Fibroblast of skin of back (primary cell): ENCODE data around the gene TRPM3.
"Not testable (repeated sequence)": the region's sequence is repeated elsewhere in the genome, so short reads cannot be mapped to it uniquely, and the experiment has no call there.

Source experiments
- DNase-seq: peaks from one replicate; pipeline ENCODE4 v3.0.0-alpha.2; 2013

Gene TRPM3

GRCh38 chr9:70995511-70995910 lies 125.9 kb downstream of the TRPM3 start:
- peak; percentile 9 for DNase-seq

GRCh38 chr9:70994582-70994981 lies 126.8 kb downstream of the TRPM3 start:
- no peak for DNase-seq

- no peak for DNase-seq
Measured at GRCh38 chr9:70988551-70988950, 132.9 kb downstream of the TRPM3 start.

GRCh38 chr9:70987986-70988385 lies 133.4 kb downstream of the TRPM3 start:
- DNase-seq = peak; percentile 58

GRCh38 chr9:70986984-70987383 lies 134.4 kb downstream of the TRPM3 start:
- no peak for DNase-seq

- no peak for DNase-seq
Measured at GRCh38 chr9:70983723-70984295, 137.6 kb downstream of the TRPM3 start.

GRCh38 chr9:70981312-70981711 lies 140.1 kb downstream of the TRPM3 start:
- DNase-seq = no peak

GRCh38 chr9:70979966-70980365 lies 141.5 kb downstream of the TRPM3 start:
- no peak for DNase-seq

- DNase-seq = no peak
Measured at GRCh38 chr9:70978085-70978484, 143.3 kb downstream of the TRPM3 start.

- DNase-seq = no peak
Measured at GRCh38 chr9:70975821-70976220, 145.6 kb downstream of the TRPM3 start.

- no peak for DNase-seq
Measured at GRCh38 chr9:70971723-70972122, 149.7 kb downstream of the TRPM3 start.

GRCh38 chr9:70966380-70966779 lies 155.0 kb downstream of the TRPM3 start:
- DNase-seq = not testable (repeated sequence)

- DNase-seq = no peak
Measured at GRCh38 chr9:70964861-70965260, 156.6 kb downstream of the TRPM3 start.

GRCh38 chr9:70963554-70963953 lies 157.9 kb downstream of the TRPM3 start:
- DNase-seq = no peak

- DNase-seq = no peak
Measured at GRCh38 chr9:70962761-70963440, 158.5 kb downstream of the TRPM3 start.

- DNase-seq = no peak
Measured at GRCh38 chr9:70959366-70959765, 162.1 kb downstream of the TRPM3 start.

GRCh38 chr9:70954596-70955143 lies 166.8 kb downstream of the TRPM3 start:
- peak; percentile 14 for DNase-seq

- peak; percentile 97 for DNase-seq
Measured at GRCh38 chr9:70954126-70954525, 167.3 kb downstream of the TRPM3 start.

GRCh38 chr9:70951749-70952727 lies 169.4 kb downstream of the TRPM3 start:
- peak; percentile 44 for DNase-seq

GRCh38 chr9:70950270-70950669 lies 171.2 kb downstream of the TRPM3 start:
- no peak for DNase-seq

GRCh38 chr9:70949239-70949638 lies 172.2 kb downstream of the TRPM3 start:
- no peak for DNase-seq

GRCh38 chr9:70948744-70949143 lies 172.7 kb downstream of the TRPM3 start:
- no peak for DNase-seq

- DNase-seq = no peak
Measured at GRCh38 chr9:70947511-70947910, 173.9 kb downstream of the TRPM3 start.
